GM04504 (cell line): Measurements from ENCODE around the gene NFIA.

Experiments used
- DNase-seq: peaks from one replicate; pipeline ENCODE4 v3.0.0-alpha.2; 2012; ENCODE audit warnings: low read depth

NFIA gene

GRCh38 chr1:61152469-61153105 lies 70.2 kb downstream of the NFIA start:
- no peak for DNase-seq

GRCh38 chr1:61156576-61157467 lies 74.5 kb downstream of the NFIA start:
- no peak for DNase-seq

GRCh38 chr1:61157468-61157987 lies 75.2 kb downstream of the NFIA start:
- DNase-seq, result peak; percentile 66

- no peak for DNase-seq
These were observed 76.2 kb downstream of the NFIA start for GRCh38 chr1:61158591-61158990.

GRCh38 chr1:61160526-61160925 lies 78.2 kb downstream of the NFIA start:
- DNase-seq, result no peak

- no peak for DNase-seq
These were observed 80.3 kb downstream of the NFIA start for GRCh38 chr1:61162520-61163258.

- DNase-seq, result no peak
These were observed 81.0 kb downstream of the NFIA start for GRCh38 chr1:61163355-61163754.

- DNase-seq, result no peak
These were observed 83.0 kb downstream of the NFIA start for GRCh38 chr1:61165402-61165801.

- DNase-seq, result no peak
These were observed 84.9 kb downstream of the NFIA start for GRCh38 chr1:61167309-61167708.

- no peak for DNase-seq
These were observed 86.7 kb downstream of the NFIA start for GRCh38 chr1:61169045-61169444.

GRCh38 chr1:61169634-61170033 lies 87.3 kb downstream of the NFIA start:
- DNase-seq, result no peak

- no peak for DNase-seq
These were observed 88.2 kb downstream of the NFIA start for GRCh38 chr1:61170328-61171238.

- no peak for DNase-seq
These were observed 89.0 kb downstream of the NFIA start for GRCh38 chr1:61171346-61171745.

- no peak for DNase-seq
These were observed 89.6 kb downstream of the NFIA start for GRCh38 chr1:61171974-61172373.

- DNase-seq, result no peak
These were observed 90.8 kb downstream of the NFIA start for GRCh38 chr1:61173118-61173517.

- no peak for DNase-seq
These were observed 91.9 kb downstream of the NFIA start for GRCh38 chr1:61174060-61174795.

GRCh38 chr1:61175976-61176375 lies 93.6 kb downstream of the NFIA start:
- DNase-seq, result no peak

GRCh38 chr1:61181067-61182038 lies 99.0 kb downstream of the NFIA start:
- DNase-seq, result no peak

GRCh38 chr1:61182049-61182448 lies 99.7 kb downstream of the NFIA start:
- no peak for DNase-seq

GRCh38 chr1:61182480-61182879 lies 100.1 kb downstream of the NFIA start:
- no peak for DNase-seq
